IMR-90 (cell line): ENCODE data around the gene WNK1. TPM values are rescaled to one million over a fixed set of nuclear protein-coding genes. Genes with fewer than 3 reads are reported as not detected.

ENCODE experiments used
- ATAC-seq: fragments of 200-7000 bp; cut with Tn5 transposase; 2 replicates; pipeline ENCODE4 v1.9.1; 2020; ENCODE audit warnings: low read depth, mild to moderate bottlenecking, moderate library complexity
- BruUV-seq: library from RNA; stranded (reverse); fragments of 400-500 nt; replicated peaks from 2 replicates; lab custom pipeline; 2021; lab: Mats Ljungman, UMichigan
- CTCF ChIA-PET: fragments of 300-600 bp; formaldehyde crosslinking; extraction: SDS; loops from one replicate; lab custom pipeline; 2021; ENCODE audit warnings: antibody characterized with exemption; lab: Yijun Ruan, JAX
- POLR2A ChIA-PET: fragments of 300-600 bp; sonication (Branson Sonifier 250); formaldehyde crosslinking; loops from one replicate; lab custom pipeline; 2022; ENCODE audit warnings: antibody characterized with exemption; ENCODE audit not compliant: unreplicated experiment; lab: Charles Lee
- DNase-seq: peaks from one replicate; pipeline ENCODE4 v3.0.0; 2013
- H2AFZ ChIP-seq: replicated peaks from 2 replicates; pipeline ENCODE3; 2013; ENCODE audit warnings: low read length, mild to moderate bottlenecking; ENCODE audit not compliant: poor library complexity
- H2AK5ac ChIP-seq: 2 replicates; pipeline ENCODE4 v1.6.1; 2013; ENCODE audit warnings: low read depth, low read length, inconsistent platforms
- H2AK9ac ChIP-seq: replicated peaks from 2 replicates; pipeline ENCODE3; 2013; ENCODE audit warnings: mild to moderate bottlenecking, low read depth, low read length, moderate library complexity; ENCODE audit not compliant: poor library complexity
- H2BK120ac ChIP-seq: 2 replicates; pipeline ENCODE4 v1.6.1; 2013; ENCODE audit warnings: low read depth, low read length, inconsistent platforms
- H2BK15ac ChIP-seq: 3 replicates; pipeline ENCODE4 v1.6.1; 2013; ENCODE audit warnings: low read depth, low read length, inconsistent platforms
- H2BK20ac ChIP-seq: 2 replicates; pipeline ENCODE4 v1.6.1; 2013; ENCODE audit warnings: low read depth, mild to moderate bottlenecking, inconsistent platforms, low read length, moderate library complexity
- H2BK5ac ChIP-seq: 2 replicates; pipeline ENCODE4 v1.6.1; 2013; ENCODE audit warnings: mild to moderate bottlenecking, low read depth, low read length, inconsistent platforms; ENCODE audit not compliant: poor library complexity, severe bottlenecking
- H3K14ac ChIP-seq: replicated peaks from 2 replicates; pipeline ENCODE4 v1.6.1; 2013; ENCODE audit warnings: low read depth, low read length, inconsistent platforms
- H3K18ac ChIP-seq: 2 replicates; pipeline ENCODE4 v1.6.1; 2013; ENCODE audit warnings: low read depth, low read length, control low read depth
- H3K23ac ChIP-seq: 2 replicates; pipeline ENCODE4 v1.6.1; 2013; ENCODE audit warnings: low read depth, low read length, inconsistent platforms
- H3K27ac ChIP-seq: 2 replicates; pipeline ENCODE4 v1.5.1; 2013; ENCODE audit warnings: mild to moderate bottlenecking, control low read depth, low read length; ENCODE audit not compliant: insufficient read depth
- H3K27me3 ChIP-seq: 2 replicates; pipeline ENCODE4 v1.6.1; 2013; ENCODE audit warnings: low read length; ENCODE audit not compliant: control insufficient read depth, insufficient read depth
- H3K36me3 ChIP-seq: 2 replicates; pipeline ENCODE4 v1.6.1; 2013; ENCODE audit warnings: low read length, mixed read lengths; ENCODE audit not compliant: control insufficient read depth, insufficient read depth
- H3K4ac ChIP-seq: 2 replicates; pipeline ENCODE4 v1.6.1; 2013; ENCODE audit warnings: low read depth, low read length, inconsistent platforms
- H3K4me1 ChIP-seq: 2 replicates; pipeline ENCODE4 v1.6.1; 2013; ENCODE audit warnings: low read length, mixed read lengths; ENCODE audit not compliant: control insufficient read depth, insufficient read depth
- H3K4me2 ChIP-seq: 2 replicates; pipeline ENCODE4 v1.6.1; 2013; ENCODE audit warnings: low read depth, mild to moderate bottlenecking, control low read depth, low read length, moderate library complexity
- H3K4me3 ChIP-seq: 2 replicates; pipeline ENCODE4 v1.5.1; 2013; ENCODE audit warnings: low read depth, mild to moderate bottlenecking, control low read depth, low read length, moderate library complexity; ENCODE audit not compliant: insufficient read depth
- H3K56ac ChIP-seq: 2 replicates; pipeline ENCODE4 v1.6.1; 2013; ENCODE audit warnings: low read length, inconsistent platforms; ENCODE audit not compliant: insufficient read depth; ENCODE audit errors: extremely low read depth
- H3K79me1 ChIP-seq, 2 experiments: 2 replicates each; pipeline ENCODE4 v1.6.1; 2013; ENCODE audit warnings: low read length in 2 of 2, inconsistent platforms in 1 of 2, low read depth in 1 of 2
- H3K9ac ChIP-seq: 2 replicates; pipeline ENCODE4 v1.6.1; 2013; ENCODE audit warnings: low read depth, low read length, control low read depth
- H3K9me1 ChIP-seq: 2 replicates; pipeline ENCODE4 v1.6.1; 2013; ENCODE audit warnings: low read length, inconsistent platforms; ENCODE audit not compliant: insufficient read depth
- H3K9me3 ChIP-seq: 2 replicates; pipeline ENCODE4 v1.6.1; 2013; ENCODE audit warnings: low read length; ENCODE audit not compliant: control insufficient read depth, insufficient read depth
- H4K20me1 ChIP-seq: 2 replicates; pipeline ENCODE4 v1.6.1; 2013; ENCODE audit warnings: low read length, inconsistent platforms; ENCODE audit not compliant: insufficient read depth
- H4K5ac ChIP-seq: 2 replicates; pipeline ENCODE4 v1.6.1; 2013; ENCODE audit warnings: mild to moderate bottlenecking, low read depth, low read length, control low read depth
- H4K8ac ChIP-seq, 2 experiments: 2 replicates each; pipeline ENCODE4 v1.6.1; 2013; ENCODE audit warnings: low read depth in 2 of 2, low read length in 2 of 2, control low read depth in 1 of 2, inconsistent platforms in 1 of 2
- H4K91ac ChIP-seq: 2 replicates; pipeline ENCODE4 v1.6.1; 2013; ENCODE audit warnings: low read depth, low read length, inconsistent platforms; ENCODE audit not compliant: insufficient read depth
- BHLHE40 ChIP-seq: fragments of 150-350 bp; IDR thresholded peaks from 2 replicates; pipeline ENCODE4 v1.6.1; 2016; ENCODE audit warnings: mild to moderate bottlenecking, low read depth, low read length
- CEBPB ChIP-seq: IDR thresholded peaks from 2 replicates; pipeline ENCODE4 v1.6.1; 2012; ENCODE audit warnings: low read depth, low read length, improper control_type of control experiment
- CHD1 ChIP-seq: IDR thresholded peaks from 2 replicates; pipeline ENCODE4 v1.6.1; 2012; ENCODE audit warnings: low read depth, low read length, improper control_type of control experiment
- CTCF ChIP-seq: conservative IDR thresholded peaks from 2 replicates; pipeline ENCODE4 v1.5.1; 2012; ENCODE audit warnings: mild to moderate bottlenecking, low read depth, low read length, improper control_type of control experiment
- FOS ChIP-seq: fragments of 150-350 bp; IDR thresholded peaks from 2 replicates; pipeline ENCODE4 v1.6.1; 2016; ENCODE audit warnings: low read depth, low read length
- MAFK ChIP-seq: IDR thresholded peaks from 2 replicates; pipeline ENCODE4 v1.6.1; 2012; ENCODE audit warnings: low read depth, low read length, improper control_type of control experiment
- MAZ ChIP-seq: IDR thresholded peaks from 2 replicates; pipeline ENCODE4 v1.6.1; 2012; ENCODE audit warnings: low read depth, mild to moderate bottlenecking, low read length, improper control_type of control experiment, moderate library complexity, borderline replicate concordance
- NFE2L2 ChIP-seq: fragments of 150-350 bp; IDR thresholded peaks from 2 replicates; pipeline ENCODE4 v1.6.1; 2016; ENCODE audit warnings: low read depth, mild to moderate bottlenecking, low read length
- RAD21 ChIP-seq: IDR thresholded peaks from 2 replicates; pipeline ENCODE4 v1.6.1; 2012; ENCODE audit warnings: low read length, improper control_type of control experiment
- RCOR1 ChIP-seq: IDR thresholded peaks from 2 replicates; pipeline ENCODE4 v1.6.1; 2012; ENCODE audit warnings: mild to moderate bottlenecking, low read length, improper control_type of control experiment; ENCODE audit not compliant: insufficient replicate concordance
- RFX5 ChIP-seq: IDR thresholded peaks from 2 replicates; pipeline ENCODE4 v1.8.0; 2012; ENCODE audit warnings: low read depth, mild to moderate bottlenecking, low read length, moderate library complexity
- WGBS, 2 experiments: methylation state at CpG; one replicate each; pipeline versions ENCODE4 v1.1.5 to v1.1.7; 2013; ENCODE audit warnings: missing lambda C conversion rate in 2 of 2; ENCODE audit not compliant: insufficient read length in 1 of 2; ENCODE audit errors: extremely low coverage in 2 of 2; 5-methylcytosine and 5-hydroxymethylcytosine counted together
- dilution Hi-C: fragments of 300-500 bp; cut with HindIII; formaldehyde crosslinking; loops from one replicate; pipeline ENCODE4 v1.14.3; 2018; ENCODE audit warnings: low sequenced_read_pairs; ENCODE audit not compliant: unreplicated experiment
- in situ Hi-C: fragments of 300-500 bp; cut with MboI; formaldehyde crosslinking; loops from 3 replicates; pipeline ENCODE4 v1.14.3; 2019; ENCODE audit warnings: low sequenced_read_pairs, inconsistent platforms, mixed read lengths
- intact Hi-C: fragments of 100-400 bp; cut with micrococcal nuclease; formaldehyde crosslinking; loops from 2 replicates; pipeline ENCODE4 v1.10.0; 2022
- polyA plus RNA-seq, 3 experiments: library from polyadenylated mRNA; depleted of rRNA; stranded (reverse); fragments of >200 nt; gene quantifications; 2 replicates each; pipeline ENCODE4 v1.2.3, GENCODE V29; 2012; ENCODE audit warnings: low replicate concordance in 1 of 3
- total RNA-seq: library from RNA; depleted of rRNA; stranded (reverse); fragments of >200 nt; gene quantifications from 2 replicates; pipeline ENCODE4 v1.2.3, GENCODE V29; 2012

The WNK1 gene
- total and polyA plus RNA-seq, 2 of the 4 experiments (the other 2 are of a cell fraction) = 36.9 to 42.8 TPM

GRCh38 chr12:868722-869121 is 116.3 kb downstream of the WNK1 start:
- H3K14ac ChIP-seq = no peak overlapping the region
- no peak overlapping the region for H4K91ac ChIP-seq
- WGBS, 2 experiments = 80% methylated on average over 1 of the region's 3 CpGs; no CpG with 5 or more reads in 1 of the 2 experiments
- no peak overlapping the region for H2AK9ac ChIP-seq
- no TSS peak for BruUV-seq
- H3K4me2 ChIP-seq = no peak overlapping the region
- no peak for TF ChIP-seq RCOR1
- TF ChIP-seq MAFK = no peak
- TF ChIP-seq FOS = no peak
- TF ChIP-seq MAZ = no peak
- TF ChIP-seq RAD21 = no peak
- TF ChIP-seq CEBPB = no peak
- TF ChIP-seq BHLHE40 = no peak
- TF ChIP-seq RFX5 = no peak
- TF ChIP-seq CHD1 = no peak
- TF ChIP-seq CTCF = no peak
- no peak for TF ChIP-seq NFE2L2
- H3K56ac ChIP-seq = no peak overlapping the region
- H4K8ac ChIP-seq = no peak overlapping the region
- no peak for ATAC-seq
- in situ Hi-C loops = no loop called here
- H2BK20ac ChIP-seq = no peak overlapping the region
- dilution Hi-C loops = no loop called here
- no peak overlapping the region for H2BK120ac ChIP-seq
- no peaks in the 10 kb centered on the region for H3K27me3 ChIP-seq
- H3K9me3 ChIP-seq = no peaks in the 10 kb centered on the region
- no peaks in the 10 kb centered on the region; the same call in 1 of the 2 replicates for H3K9me1 ChIP-seq
- H3K36me3 ChIP-seq = peaks cover 25% of the 10 kb centered on the region
- no peak overlapping the region for H3K9ac ChIP-seq
- intact Hi-C loops = no loop called here
- no peak for DNase-seq
- H3K4ac ChIP-seq = no peak overlapping the region
- no peak overlapping the region for H2BK5ac ChIP-seq
- no peaks in the 10 kb centered on the region for H4K20me1 ChIP-seq
- H3K27ac ChIP-seq = no peak overlapping the region
- no peaks in the 10 kb centered on the region for H3K4me1 ChIP-seq
- H3K79me1 ChIP-seq = peaks cover 6% of the 10 kb centered on the region in 2 experiments; a peak in 1 of 4 replicates
- no peak overlapping the region for H3K18ac ChIP-seq
- no peak overlapping the region for H2BK15ac ChIP-seq
- no peak overlapping the region for H3K4me3 ChIP-seq
- H2AK5ac ChIP-seq = no peak overlapping the region
- ChIA-PET POLR2A (no interaction called here), CTCF (no interaction called here)
- H2AFZ ChIP-seq = no peak overlapping the region
- H3K23ac ChIP-seq = no peak overlapping the region
- no peak overlapping the region for H4K5ac ChIP-seq
